Activated T-cell treated with anti-CD3 and anti-CD28 coated beads for 1 hour (primary cell): ENCODE measurements around the gene EDEM2.
"Not testable (repeated sequence)": the region's sequence is repeated elsewhere in the genome, so short reads cannot be mapped to it uniquely, and the experiment has no call there.

Experiments used
- DNase-seq: peaks from one replicate; pipeline ENCODE4 v3.0.0-alpha.2; 2020; ENCODE audit warnings: low read depth

Gene EDEM2

GRCh38 chr20:35087791-35088190 is 59.3 kb downstream of the EDEM2 start:
- no peak for DNase-seq

GRCh38 chr20:35087355-35087754 is 59.8 kb downstream of the EDEM2 start:
- DNase-seq: no peak

- no peak for DNase-seq
Observed at GRCh38 chr20:35085477-35086225, 61.5 kb downstream of the EDEM2 start.

GRCh38 chr20:35084998-35085397 is 62.1 kb downstream of the EDEM2 start:
- DNase-seq: no peak

- not testable (repeated sequence) for DNase-seq
Observed at GRCh38 chr20:35080348-35080642, 66.8 kb downstream of the EDEM2 start.

- DNase-seq: no peak
Observed at GRCh38 chr20:35079472-35080347, 67.4 kb downstream of the EDEM2 start.

- no peak for DNase-seq
Observed at GRCh38 chr20:35077872-35078271, 69.3 kb downstream of the EDEM2 start.

GRCh38 chr20:35077341-35077740 is 69.8 kb downstream of the EDEM2 start:
- no peak for DNase-seq

- DNase-seq: not testable (repeated sequence)
Observed at GRCh38 chr20:35071436-35072153, 75.5 kb downstream of the EDEM2 start.

GRCh38 chr20:35066194-35066593 is 80.9 kb downstream of the EDEM2 start:
- no peak for DNase-seq
